Endothelial cell of umbilical vein (primary cell): ENCODE results near the gene BCL7C. TPM values are rescaled to one million over a fixed set of nuclear protein-coding genes. Genes with fewer than 3 reads are reported as not detected.
A peak's percentile ranks its signal among the peaks of the same experiment; 100 is the strongest.

Experiments
- BruUV-seq: library from RNA; stranded (reverse); fragments of 400-500 nt; replicated peaks from 2 replicates; lab custom pipeline; 2021; lab: Mats Ljungman, UMichigan
- CTCF ChIA-PET: fragments of 300-600, 350-600 bp; sonication (Branson Sonifier 250); formaldehyde crosslinking; loops from one replicate; lab custom pipeline; 2021; ENCODE audit warnings: antibody characterized with exemption, inconsistent platforms; lab: Charles Lee
- POLR2A ChIA-PET: fragments of 300-600, 350-600 bp; sonication (Branson Sonifier 250); formaldehyde crosslinking; loops from one replicate; lab custom pipeline; 2021; ENCODE audit warnings: antibody characterized with exemption, inconsistent platforms; lab: Charles Lee
- DNase-seq: peaks from one replicate; pipeline ENCODE4 v3.0.0-alpha.2; 2011; ENCODE audit warnings: low read depth, low spot score
- FAIRE-seq: peaks from 2 replicates; lab custom pipeline; 2011; peaks lifted over from hg19 to GRCh38; lab: Jason Lieb, UNC
- H2AFZ ChIP-seq: 2 replicates; pipeline ENCODE4 v1.6.0; 2012; ENCODE audit warnings: low read depth, low read length, control low read depth, inconsistent platforms
- H3K27ac ChIP-seq: 2 replicates; pipeline ENCODE4 v1.5.1; 2011; ENCODE audit warnings: low read depth, mild to moderate bottlenecking, control low read depth, low read length, moderate library complexity; ENCODE audit not compliant: insufficient read depth
- H3K27me3 ChIP-seq, 2 experiments: 2 replicates each; pipeline versions ENCODE4 v1.6.0 to v1.6.1; 2011; ENCODE audit warnings: low read length in 2 of 2, mixed read lengths in 1 of 2; ENCODE audit not compliant: control insufficient read depth in 2 of 2, insufficient read depth in 2 of 2
- H3K36me3 ChIP-seq, 2 experiments: 2 replicates in 1 of 2; 3 replicates in 1 of 2; pipeline ENCODE4 v1.5.1; 2011; ENCODE audit warnings: low read length in 2 of 2, mild to moderate bottlenecking in 1 of 2, moderate library complexity in 1 of 2; ENCODE audit not compliant: control insufficient read depth in 2 of 2, insufficient read depth in 2 of 2; ENCODE audit errors: extremely low read depth in 1 of 2
- H3K4me1 ChIP-seq: 3 replicates; pipeline ENCODE4 v1.5.1; 2011; ENCODE audit warnings: mild to moderate bottlenecking, low read length; ENCODE audit not compliant: control insufficient read depth, insufficient read depth; ENCODE audit errors: extremely low read depth
- H3K4me2 ChIP-seq: 2 replicates; pipeline ENCODE4 v1.6.1; 2011; ENCODE audit warnings: low read length, control low read depth, mixed read lengths; ENCODE audit not compliant: insufficient read depth
- H3K4me3 ChIP-seq, 3 experiments: fragments of 200-600 bp in 1 of 3; sonication (generic), shearing (Covaris generic) in 1 of 3; replicated peaks in 1 of 3; 2 replicates each; pipeline ENCODE4 v1.5.1; 2011 to 2016; ENCODE audit warnings: control low read depth in 3 of 3, low read length in 3 of 3, mild to moderate bottlenecking in 2 of 3, inconsistent platforms in 1 of 3, low read depth in 1 of 3, moderate library complexity in 1 of 3; ENCODE audit not compliant: insufficient read depth in 1 of 3
- H3K79me2 ChIP-seq: 2 replicates; pipeline ENCODE4 v1.6.0; 2012; ENCODE audit warnings: low read length, inconsistent platforms; ENCODE audit not compliant: control insufficient read depth, insufficient read depth
- H3K9ac ChIP-seq: replicated peaks from 2 replicates; pipeline ENCODE3; 2011; ENCODE audit warnings: low read length, control low read depth; ENCODE audit not compliant: insufficient read depth; ENCODE audit errors: extremely low read depth
- H3K9me1 ChIP-seq: replicated peaks from 3 replicates; pipeline ENCODE4 v1.6.0; 2011; ENCODE audit warnings: mild to moderate bottlenecking, low read length; ENCODE audit not compliant: control insufficient read depth, insufficient read depth; ENCODE audit errors: extremely low read depth
- H3K9me3 ChIP-seq: replicated peaks from 2 replicates; pipeline ENCODE4 v1.5.1; 2012; ENCODE audit warnings: low read length, inconsistent platforms; ENCODE audit not compliant: control insufficient read depth, insufficient read depth
- H4K20me1 ChIP-seq: replicated peaks from 2 replicates; pipeline ENCODE3; 2011; ENCODE audit warnings: mild to moderate bottlenecking, low read length; ENCODE audit not compliant: control insufficient read depth, insufficient read depth; ENCODE audit errors: extremely low read depth
- CTCF ChIP-seq, 2 donors: IDR thresholded peaks; 1 replicate in 1 of 2; 2 replicates in 1 of 2; pipeline ENCODE4 v1.5.1; 2011; ENCODE audit warnings: low read length in 2 of 2, mild to moderate bottlenecking in 2 of 2, moderate library complexity in 2 of 2, control low read depth in 1 of 2, inconsistent platforms in 1 of 2, low read depth in 1 of 2; ENCODE audit not compliant: insufficient read depth in 1 of 2; ENCODE audit errors: extremely low read depth in 1 of 2
- EZH2 ChIP-seq: IDR thresholded peaks from 2 replicates; pipeline ENCODE4 v1.6.1; 2012; ENCODE audit warnings: borderline replicate concordance, low read depth, mild to moderate bottlenecking, moderate library complexity, low read length, inconsistent platforms; ENCODE audit not compliant: severe bottlenecking
- FOS ChIP-seq: IDR thresholded peaks from 2 replicates; pipeline ENCODE4 v1.6.1; 2011; ENCODE audit warnings: mild to moderate bottlenecking, low read length, moderate library complexity, borderline replicate concordance; ENCODE audit not compliant: insufficient read depth
- GATA2 ChIP-seq: IDR thresholded peaks from 2 replicates; pipeline ENCODE4 v1.7.0; 2011; ENCODE audit warnings: low read depth, mild to moderate bottlenecking, moderate library complexity, mixed read lengths, low read length; ENCODE audit not compliant: insufficient read length, insufficient read depth
- JUN ChIP-seq: IDR thresholded peaks from 2 replicates; pipeline ENCODE4 v1.6.1; 2011; ENCODE audit warnings: borderline replicate concordance, low read depth; ENCODE audit not compliant: insufficient read length, insufficient read depth
- MAX ChIP-seq: IDR thresholded peaks from 2 replicates; pipeline ENCODE4 v1.6.1; 2011; ENCODE audit not compliant: insufficient read depth, insufficient read length
- MYC ChIP-seq: IDR thresholded peaks from one replicate; pipeline ENCODE4 v1.6.1; 2011; ENCODE audit warnings: mild to moderate bottlenecking, low read depth, low read length
- POLR2A ChIP-seq: IDR thresholded peaks from 2 replicates; pipeline ENCODE4 v1.6.1; 2012; ENCODE audit warnings: low read depth, mild to moderate bottlenecking, control low read depth, low read length
- POLR2AphosphoS5 ChIP-seq: IDR thresholded peaks from 2 replicates; pipeline ENCODE4 v1.6.1; 2012; ENCODE audit warnings: low read depth, mild to moderate bottlenecking, control low read depth, low read length, moderate library complexity; ENCODE audit not compliant: insufficient read depth
- dilution Hi-C: fragments of 300-500 bp; cut with MboI; formaldehyde crosslinking; loops from one replicate; pipeline ENCODE4 v1.15.0; 2019; ENCODE audit warnings: low sequenced_read_pairs; ENCODE audit not compliant: extremely low pct_ligation_motif_present
- intact Hi-C: fragments of 100-400 bp; cut with micrococcal nuclease; formaldehyde crosslinking; loops from one replicate; pipeline ENCODE4 v1.10.0; 2022
- polyA plus RNA-seq, 4 experiments: library from polyadenylated mRNA; depleted of rRNA in 3 of 4; stranded (reverse) in 3 of 4; unstranded in 1 of 4; fragments of >200 nt; gene quantifications; 2 replicates each; pipeline versions ENCODE4 v1.2.1 to v1.2.3, GENCODE V29; 2011 to 2012; ENCODE audit warnings: missing spikeins in 1 of 4
- total RNA-seq: library from RNA; stranded (reverse); gene quantifications from 2 replicates; pipeline ENCODE4 v1.2.3, GENCODE V29; 2021

Gene BCL7C
- total and polyA plus RNA-seq, 2 donors (not counting 3 experiments of a cell fraction or from before 2014, with no cell fraction given) = 30.2 to 38.3 TPM

- Histone ChIP-seq H3K4me3 (peak overlapping the region; percentile 39 to 72 (median 63)), H3K4me2 (peak overlapping the region; percentile 78), H3K9ac (peak overlapping the region; percentile 85), H3K4me1 (peaks cover 13% of the 10 kb centered on the region), H2AFZ (peak overlapping the region; percentile 64), H3K9me1 (no peaks in the 10 kb centered on the region), H4K20me1 (no peaks in the 10 kb centered on the region), H3K36me3 (peaks cover 2 to 3% of the 10 kb centered on the region in 2 experiments), H3K27ac (peak overlapping the region; percentile 38), H3K9me3 (no peaks in the 10 kb centered on the region), H3K27me3 (no peaks in the 10 kb centered on the region), H3K79me2 (peaks cover 9% of the 10 kb centered on the region)
- ChIA-PET CTCF (interaction anchor here (1.2 to 1.7 kb wide), 2 partner anchors 9 to 49 kb away, joined by 5 to 6 read pairs; no protein-coding TSS in a partner anchor), POLR2A (interaction anchor here (0.6 kb wide), 1 partner anchor 30 kb away, joined by 5 read pairs; the partner anchor contains the start of gene FBXL19)
- dilution Hi-C loops = no loop called here
- no peak for FAIRE-seq
- intact Hi-C loops = no loop called here
- TSS peak; percentile 9 for BruUV-seq
- no peak for DNase-seq
- TF ChIP-seq FOS (no peak), JUN (no peak), MAX (no peak), CTCF (IDR thresholded peaks at IDR 0.05; ENCODE audit: extremely low read depth in 1 of 2, insufficient read depth in 1 of 2, low read depth in 1 of 2, low read length in 2 of 2) (no peak), GATA2 (no peak), POLR2A (no peak), MYC (no peak), EZH2 (no peak), POLR2AphosphoS5 (no peak)
Measured at GRCh38 chr16:30893417-30893743, 497 bp downstream of the BCL7C start.
